PC-9 (cell line): Measurements from ENCODE around the gene KIAA0040.

Experiments used
- CTCF ChIP-seq: fragments of 200-600 bp; sonication (generic); conservative IDR thresholded peaks from 2 replicates; pipeline ENCODE4 v1.6.1; 2017; ENCODE audit warnings: mixed run types, antibody characterized with exemption, mild to moderate bottlenecking, moderate library complexity
- EZH2 ChIP-seq: fragments of 200-600 bp; sonication (generic); IDR thresholded peaks from 2 replicates; pipeline ENCODE4 v1.8.0; 2017; ENCODE audit warnings: antibody characterized with exemption, low read depth

GRCh38 chr1:175195281-175195680 is 2.7 kb upstream of the KIAA0040 start:
- TF ChIP-seq CTCF (no peak), EZH2 (no peak)
